ENCODE data around the gene ZNF592. TPM values are rescaled to one million over a fixed set of nuclear protein-coding genes. Genes with fewer than 3 reads are reported as not detected.

The ZNF592 gene
- total and polyA plus RNA-seq, 2 of the 13 experiments (the other 11 are each of a cell fraction or from before 2014, with no cell fraction given): 8.2 to 9.8 TPM

DNA sequence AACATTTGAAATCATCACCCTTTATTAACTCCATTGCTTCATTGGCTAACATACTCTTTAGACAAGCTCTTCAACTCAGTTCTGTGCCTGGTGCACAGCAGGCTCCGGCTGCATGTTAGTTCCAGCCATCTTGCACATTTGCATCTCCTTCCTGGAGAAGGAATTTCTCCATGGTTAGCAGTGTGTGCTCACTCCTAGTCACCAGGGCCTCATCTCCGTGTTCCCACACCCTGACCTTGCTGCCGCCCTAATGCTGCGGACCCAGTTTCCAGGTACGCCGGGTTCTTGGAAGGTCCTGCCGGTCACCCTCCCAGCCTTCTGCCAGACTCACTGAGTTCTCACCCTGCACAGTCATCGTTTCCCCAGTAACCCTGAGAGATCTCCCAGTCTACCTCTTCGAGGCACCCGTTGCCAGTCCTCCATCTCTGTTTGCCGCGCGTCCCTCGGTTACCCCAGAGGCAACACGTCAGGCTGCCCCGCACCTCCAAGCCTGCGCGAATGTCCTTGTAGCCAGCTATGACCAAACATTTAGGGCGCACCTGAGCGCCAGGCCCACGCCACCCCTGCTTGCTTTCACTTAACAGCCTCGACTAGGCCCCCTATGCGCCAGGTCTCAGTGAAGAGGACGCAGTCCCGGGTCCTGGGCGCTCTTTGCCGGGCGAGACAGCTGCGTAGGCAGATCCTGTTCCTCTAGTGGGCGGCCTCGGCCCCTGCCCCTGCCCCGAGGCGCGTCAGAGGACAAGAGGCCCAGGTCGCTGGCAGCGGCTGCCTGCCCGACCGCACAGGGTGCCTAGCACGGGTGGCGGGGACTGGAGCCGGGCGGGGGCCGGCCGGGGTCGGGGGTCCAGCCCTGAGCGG lies 747 bp upstream of the ZNF592 start (continued):
- TF ChIP-seq TGIF2 (CRISPR knock-in tag; IDR thresholded peaks at IDR 0.05): no peak
- TF ChIP-seq KAT7 (CRISPR knock-in tag; IDR thresholded peaks at IDR 0.05; ENCODE audit: borderline replicate concordance): peak; percentile 26; the same call in 1 of the 2 replicates
- no peak for TF ChIP-seq ZNF557 (CRISPR knock-in tag; IDR thresholded peaks at IDR 0.05)
- TF ChIP-seq, protein P1, sequence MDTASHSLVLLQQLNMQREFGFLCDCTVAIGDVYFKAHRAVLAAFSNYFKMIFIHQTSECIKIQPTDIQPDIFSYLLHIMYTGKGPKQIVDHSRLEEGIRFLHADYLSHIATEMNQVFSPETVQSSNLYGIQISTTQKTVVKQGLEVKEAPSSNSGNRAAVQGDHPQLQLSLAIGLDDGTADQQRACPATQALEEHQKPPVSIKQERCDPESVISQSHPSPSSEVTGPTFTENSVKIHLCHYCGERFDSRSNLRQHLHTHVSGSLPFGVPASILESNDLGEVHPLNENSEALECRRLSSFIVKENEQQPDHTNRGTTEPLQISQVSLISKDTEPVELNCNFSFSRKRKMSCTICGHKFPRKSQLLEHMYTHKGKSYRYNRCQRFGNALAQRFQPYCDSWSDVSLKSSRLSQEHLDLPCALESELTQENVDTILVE (CRISPR knock-in tag; IDR thresholded peaks at IDR 0.05): peak; percentile 70; the same call in 1 of the 2 replicates
- peak; percentile 85 for TF ChIP-seq YEATS4 (CRISPR knock-in tag; IDR thresholded peaks at IDR 0.05; ENCODE audit: borderline replicate concordance)
- no peak for TF ChIP-seq SMARCE1 (IDR thresholded peaks at IDR 0.05; ENCODE audit: borderline replicate concordance)
- TF ChIP-seq RARA (CRISPR knock-in tag; IDR thresholded peaks at IDR 0.05): no peak
- TF ChIP-seq, protein P2, sequence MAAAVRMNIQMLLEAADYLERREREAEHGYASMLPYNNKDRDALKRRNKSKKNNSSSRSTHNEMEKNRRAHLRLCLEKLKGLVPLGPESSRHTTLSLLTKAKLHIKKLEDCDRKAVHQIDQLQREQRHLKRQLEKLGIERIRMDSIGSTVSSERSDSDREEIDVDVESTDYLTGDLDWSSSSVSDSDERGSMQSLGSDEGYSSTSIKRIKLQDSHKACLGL (CRISPR knock-in tag; IDR thresholded peaks at IDR 0.05): peak; percentile 53; the same call in 1 of the 2 replicates
- no peak; the same call in 1 of the 2 replicates for TF ChIP-seq HOXA9 (CRISPR knock-in tag; IDR thresholded peaks at IDR 0.05; ENCODE audit: borderline replicate concordance)
- TF ChIP-seq NFYB (CRISPR knock-in tag; IDR thresholded peaks at IDR 0.05): no peak
- peak; percentile 91 for TF ChIP-seq ZFX (CRISPR knock-in tag; IDR thresholded peaks at IDR 0.05; ENCODE audit: low read depth)
- no peak for TF ChIP-seq ZNF589 (CRISPR knock-in tag; conservative IDR thresholded peaks at IDR 0.05)
- TF ChIP-seq HHEX (CRISPR knock-in tag; IDR thresholded peaks at IDR 0.05): no peak
- TF ChIP-seq, protein P3, sequence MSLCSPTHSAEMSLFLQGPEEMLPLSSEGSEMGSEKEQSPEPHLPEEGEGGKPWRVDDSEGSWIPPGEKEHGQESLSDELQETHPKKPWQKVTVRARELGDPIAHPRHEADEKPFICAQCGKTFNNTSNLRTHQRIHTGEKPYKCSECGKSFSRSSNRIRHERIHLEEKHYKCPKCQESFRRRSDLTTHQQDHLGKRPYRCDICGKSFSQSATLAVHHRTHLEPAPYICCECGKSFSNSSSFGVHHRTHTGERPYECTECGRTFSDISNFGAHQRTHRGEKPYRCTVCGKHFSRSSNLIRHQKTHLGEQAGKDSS (CRISPR knock-in tag; IDR thresholded peaks at IDR 0.05; ENCODE audit: borderline replicate concordance, low read depth): no peak
- 0 out of 2 replicates have a peak, but pooled peaks have one; percentile 3 for TF ChIP-seq ZNF12 (CRISPR knock-in tag; IDR thresholded peaks at IDR 0.05)
- peak; percentile 59; the same call in 1 of the 2 replicates for TF ChIP-seq POLR2G (IDR thresholded peaks at IDR 0.05; ENCODE audit: low read depth, low read length)
- TF ChIP-seq ZNF432 (CRISPR knock-in tag; IDR thresholded peaks at IDR 0.05; ENCODE audit: borderline replicate concordance): no peak
- no peak for TF ChIP-seq ZNF496 (CRISPR knock-in tag; IDR thresholded peaks at IDR 0.05; ENCODE audit: insufficient replicate concordance)
- peak; percentile 56; the same call in 1 of the 2 replicates for TF ChIP-seq ZNF782 (CRISPR knock-in tag; IDR thresholded peaks at IDR 0.05; ENCODE audit: borderline replicate concordance)
- TF ChIP-seq NPAS2 (CRISPR knock-in tag; IDR thresholded peaks at IDR 0.05; ENCODE audit: borderline replicate concordance): no peak
- TF ChIP-seq, protein P4, sequence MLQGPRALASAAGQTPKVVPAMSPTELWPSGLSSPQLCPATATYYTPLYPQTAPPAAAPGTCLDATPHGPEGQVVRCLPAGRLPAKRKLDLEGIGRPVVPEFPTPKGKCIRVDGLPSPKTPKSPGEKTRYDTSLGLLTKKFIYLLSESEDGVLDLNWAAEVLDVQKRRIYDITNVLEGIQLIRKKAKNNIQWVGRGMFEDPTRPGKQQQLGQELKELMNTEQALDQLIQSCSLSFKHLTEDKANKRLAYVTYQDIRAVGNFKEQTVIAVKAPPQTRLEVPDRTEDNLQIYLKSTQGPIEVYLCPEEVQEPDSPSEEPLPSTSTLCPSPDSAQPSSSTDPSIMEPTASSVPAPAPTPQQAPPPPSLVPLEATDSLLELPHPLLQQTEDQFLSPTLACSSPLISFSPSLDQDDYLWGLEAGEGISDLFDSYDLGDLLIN (CRISPR knock-in tag; IDR thresholded peaks at IDR 0.05; ENCODE audit: borderline replicate concordance): no peak
- TF ChIP-seq TOPORS (CRISPR knock-in tag; IDR thresholded peaks at IDR 0.05): peak; percentile 40; the same call in 1 of the 2 replicates
- no peak for TF ChIP-seq KDM1A (CRISPR knock-in tag; IDR thresholded peaks at IDR 0.05)
- no peak for TF ChIP-seq ZNF101 (CRISPR knock-in tag; IDR thresholded peaks at IDR 0.05; ENCODE audit: borderline replicate concordance, low read depth)
- TF ChIP-seq ZNF564 (CRISPR knock-in tag; IDR thresholded peaks at IDR 0.05): no peak
